NB4 (cell line): ENCODE results near the gene DPP10.

Experiments used
- DNase-seq: peaks from one replicate; pipeline ENCODE4 v3.0.0; 2010; ENCODE audit warnings: low read depth
- H3K4me3 ChIP-seq: one replicate; pipeline ENCODE4 v1.5.1; 2011; ENCODE audit warnings: mild to moderate bottlenecking, low read depth, low read length, moderate library complexity
- CTCF ChIP-seq: IDR thresholded peaks from one replicate; pipeline ENCODE4 v1.5.1; 2012; ENCODE audit warnings: low read depth, low read length
- MAX ChIP-seq: IDR thresholded peaks from 2 replicates; pipeline ENCODE4 v1.6.1; 2011; ENCODE audit warnings: low read depth, low read length
- MYC ChIP-seq: IDR thresholded peaks from 2 replicates; pipeline ENCODE4 v1.6.1; 2011; ENCODE audit warnings: low read depth, low read length
- POLR2A ChIP-seq: IDR thresholded peaks from 2 replicates; pipeline ENCODE4 v1.6.1; 2011; ENCODE audit warnings: mild to moderate bottlenecking; ENCODE audit not compliant: insufficient read length; ENCODE audit errors: extremely low read depth

Gene DPP10

GRCh38 chr2:115124817-115125216, 682.4 kb downstream of the DPP10 start:
- no peak for TF ChIP-seq CTCF
- no peak for TF ChIP-seq POLR2A
- TF ChIP-seq MAX, result no peak
- no peak for TF ChIP-seq MYC
- no peak overlapping the region for H3K4me3 ChIP-seq
- DNase-seq, result no peak

GRCh38 chr2:115129536-115129935, 687.1 kb downstream of the DPP10 start:
- no peak overlapping the region for H3K4me3 ChIP-seq
- no peak for DNase-seq
- TF ChIP-seq MAX (no peak), MYC (no peak), CTCF (no peak), POLR2A (no peak)

- no peak for DNase-seq
- no peak overlapping the region for H3K4me3 ChIP-seq
- no peak for TF ChIP-seq MYC
- no peak for TF ChIP-seq CTCF
- no peak for TF ChIP-seq MAX
- TF ChIP-seq POLR2A, result no peak
Measured at GRCh38 chr2:115160531-115161080, 718.2 kb downstream of the DPP10 start.

- H3K4me3 ChIP-seq, result no peak overlapping the region
- DNase-seq, result no peak
- TF ChIP-seq MAX (no peak), POLR2A (no peak), MYC (no peak), CTCF (no peak)
Measured at GRCh38 chr2:115161081-115161770, 718.8 kb downstream of the DPP10 start.

GRCh38 chr2:115161771-115162493, 719.5 kb downstream of the DPP10 start:
- no peak overlapping the region for H3K4me3 ChIP-seq
- no peak for DNase-seq
- TF ChIP-seq MYC, result no peak
- TF ChIP-seq CTCF, result no peak
- no peak for TF ChIP-seq POLR2A
- TF ChIP-seq MAX, result no peak
